ENCODE measurements around the gene MBD5. TPM values are rescaled to one million over a fixed set of nuclear protein-coding genes. Genes with fewer than 3 reads are reported as not detected.

Gene MBD5
- total RNA-seq, 1 donor from 2014 or later, result 38.8 TPM

DNA sequence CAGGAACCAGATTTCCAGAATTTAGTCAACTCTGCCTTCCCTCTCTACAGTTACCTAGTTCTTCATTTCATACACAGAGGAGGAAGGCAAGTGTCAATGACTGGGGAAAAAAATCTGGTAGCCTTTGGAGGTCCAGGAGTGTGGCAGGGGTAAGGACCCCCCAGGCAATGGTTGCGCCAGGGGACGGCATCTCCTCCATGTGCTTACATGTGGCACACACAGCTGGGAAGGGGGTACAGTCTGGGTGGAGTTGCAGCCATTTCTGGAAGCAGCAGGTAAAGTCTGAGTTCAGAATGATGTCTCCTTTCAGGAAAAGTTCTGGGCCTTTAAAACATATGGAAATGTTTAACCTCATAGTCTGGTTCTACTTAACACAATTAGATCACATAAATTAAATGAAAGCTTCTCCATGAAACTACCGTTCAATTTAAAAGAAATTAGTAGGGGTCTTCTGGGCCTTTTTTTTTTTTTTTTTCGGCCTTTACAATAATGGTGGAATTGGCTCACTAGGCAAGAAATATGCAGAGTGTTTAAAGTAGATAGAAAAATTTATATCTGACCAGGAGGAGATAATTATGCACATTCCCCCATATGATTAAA, 470.0 kb downstream of the MBD5 start:
- no peaks in the 10 kb centered on the region for H3F3A ChIP-seq (ENCODE audit: low read depth)
- H3K4me1 Mint-ChIP-seq, result no peaks in the 10 kb centered on the region
- H3K36me3 Mint-ChIP-seq, result peaks cover 13% of the 10 kb centered on the region
- no peak overlapping the region for H3K27ac ChIP-seq
- no peak overlapping the region for H3K9ac ChIP-seq
- no peaks in the 10 kb centered on the region for H3K27me3 ChIP-seq
- H3K9me3 Mint-ChIP-seq, result no peaks in the 10 kb centered on the region
- no peaks in the 10 kb centered on the region for H4K20me1 ChIP-seq (ENCODE audit: low read depth)
- no peak overlapping the region for H2AFZ ChIP-seq (replicated peaks)
- no peaks in the 10 kb centered on the region for H3K36me3 ChIP-seq
- no peaks in the 10 kb centered on the region for H3K9me3 ChIP-seq (ENCODE audit: low read depth)
- DNase-seq (ENCODE audit: low spot score), result no peak
- H3K79me2 ChIP-seq (ENCODE audit: low read depth), result no peaks in the 10 kb centered on the region
- TF ChIP-seq, protein P1, sequence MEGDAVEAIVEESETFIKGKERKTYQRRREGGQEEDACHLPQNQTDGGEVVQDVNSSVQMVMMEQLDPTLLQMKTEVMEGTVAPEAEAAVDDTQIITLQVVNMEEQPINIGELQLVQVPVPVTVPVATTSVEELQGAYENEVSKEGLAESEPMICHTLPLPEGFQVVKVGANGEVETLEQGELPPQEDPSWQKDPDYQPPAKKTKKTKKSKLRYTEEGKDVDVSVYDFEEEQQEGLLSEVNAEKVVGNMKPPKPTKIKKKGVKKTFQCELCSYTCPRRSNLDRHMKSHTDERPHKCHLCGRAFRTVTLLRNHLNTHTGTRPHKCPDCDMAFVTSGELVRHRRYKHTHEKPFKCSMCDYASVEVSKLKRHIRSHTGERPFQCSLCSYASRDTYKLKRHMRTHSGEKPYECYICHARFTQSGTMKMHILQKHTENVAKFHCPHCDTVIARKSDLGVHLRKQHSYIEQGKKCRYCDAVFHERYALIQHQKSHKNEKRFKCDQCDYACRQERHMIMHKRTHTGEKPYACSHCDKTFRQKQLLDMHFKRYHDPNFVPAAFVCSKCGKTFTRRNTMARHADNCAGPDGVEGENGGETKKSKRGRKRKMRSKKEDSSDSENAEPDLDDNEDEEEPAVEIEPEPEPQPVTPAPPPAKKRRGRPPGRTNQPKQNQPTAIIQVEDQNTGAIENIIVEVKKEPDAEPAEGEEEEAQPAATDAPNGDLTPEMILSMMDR (IDR thresholded peaks at IDR 0.05), result no peak
- no peak for TF ChIP-seq EZH2 (IDR thresholded peaks at IDR 0.05)
- no peak for TF ChIP-seq EZH2phosphoT487 (IDR thresholded peaks at IDR 0.05)
- H3K4me1 ChIP-seq, result no peaks in the 10 kb centered on the region
- no peaks in the 10 kb centered on the region for H3K27me3 Mint-ChIP-seq (ENCODE audit: insufficient read depth, low read depth)
- no peak overlapping the region for H3K4me3 ChIP-seq
- H3K4me2 ChIP-seq, result no peak overlapping the region
- H3K27ac Mint-ChIP-seq, result no peak overlapping the region
- H3K4me3 Mint-ChIP-seq, result no peak overlapping the region

- Histone ChIP-seq H3K36me3 (no peaks in the 10 kb centered on the region), H3K4me3 (no peak overlapping the region), H3K9ac (no peak overlapping the region), H3K79me2 (ENCODE audit: low read depth) (no peaks in the 10 kb centered on the region), H3K4me1 (no peaks in the 10 kb centered on the region), H3K27ac (no peak overlapping the region), H3K9me3 (ENCODE audit: low read depth) (no peaks in the 10 kb centered on the region), H3K27me3 (no peaks in the 10 kb centered on the region), H3F3A (ENCODE audit: low read depth) (no peaks in the 10 kb centered on the region), H4K20me1 (ENCODE audit: low read depth) (no peaks in the 10 kb centered on the region), H2AFZ (replicated peaks) (no peak overlapping the region), H3K4me2 (no peak overlapping the region)
- Mint-ChIP-seq H3K27ac (no peak overlapping the region), H3K4me1 (no peaks in the 10 kb centered on the region), H3K36me3 (peaks cover 13% of the 10 kb centered on the region), H3K9me3 (no peaks in the 10 kb centered on the region), H3K4me3 (no peak overlapping the region), H3K27me3 (ENCODE audit: insufficient read depth, low read depth) (no peaks in the 10 kb centered on the region)
- TF ChIP-seq EZH2 (IDR thresholded peaks at IDR 0.05) (no peak), EZH2phosphoT487 (IDR thresholded peaks at IDR 0.05) (no peak)
- TF ChIP-seq, protein P1 (IDR thresholded peaks at IDR 0.05), result no peak
- no peak for DNase-seq (ENCODE audit: low spot score)
Measured at GRCh38 chr2:148493822-148494563, 473.1 kb downstream of the MBD5 start.

DNA sequence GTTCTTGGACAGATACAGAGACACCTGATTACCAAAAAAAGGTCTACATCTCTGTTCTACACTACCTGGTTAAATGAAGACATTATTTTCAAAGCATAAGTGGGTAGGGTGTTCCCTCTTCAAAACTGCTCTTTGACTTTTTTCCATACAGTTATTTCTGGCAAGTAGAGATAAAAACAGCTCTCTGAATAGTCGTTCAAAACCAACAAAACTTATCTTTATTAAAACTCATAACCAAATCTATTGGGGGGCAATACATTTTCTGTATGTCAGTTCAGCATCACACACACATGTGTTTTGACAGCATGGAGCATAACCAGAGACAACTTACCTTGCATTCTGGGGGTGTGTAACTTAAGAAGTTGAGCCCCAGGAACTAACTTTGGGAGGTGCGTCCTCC, 474.7 kb downstream of the MBD5 start:
- Histone ChIP-seq H3K27ac (no peak overlapping the region), H3K9ac (no peak overlapping the region), H3K27me3 (no peaks in the 10 kb centered on the region), H3K79me2 (ENCODE audit: low read depth) (no peaks in the 10 kb centered on the region), H3K4me1 (no peaks in the 10 kb centered on the region), H2AFZ (replicated peaks) (no peak overlapping the region), H3K9me3 (ENCODE audit: low read depth) (no peaks in the 10 kb centered on the region), H3K4me2 (no peak overlapping the region), H3K4me3 (no peak overlapping the region), H3F3A (ENCODE audit: low read depth) (no peaks in the 10 kb centered on the region), H4K20me1 (ENCODE audit: low read depth) (no peaks in the 10 kb centered on the region), H3K36me3 (no peaks in the 10 kb centered on the region)
- Mint-ChIP-seq H3K4me3 (no peak overlapping the region), H3K27ac (no peak overlapping the region), H3K9me3 (no peaks in the 10 kb centered on the region), H3K4me1 (no peaks in the 10 kb centered on the region), H3K36me3 (peaks cover under 1% of the 10 kb centered on the region), H3K27me3 (ENCODE audit: insufficient read depth, low read depth) (no peaks in the 10 kb centered on the region)
- DNase-seq (ENCODE audit: low spot score), result no peak
- no peak for TF ChIP-seq EZH2phosphoT487 (IDR thresholded peaks at IDR 0.05)
- TF ChIP-seq, protein P1 (IDR thresholded peaks at IDR 0.05), result no peak

Measured in neural progenitor cell (in vitro differentiated cells).